OCI-LY3 (cell line): ENCODE measurements around the gene SLC22A14.
"Not testable (repeated sequence)": the region's sequence is repeated elsewhere in the genome, so short reads cannot be mapped to it uniquely, and the experiment has no call there.

Experiments
- EZH2phosphoT487 ChIP-seq: fragments of 200-600 bp; shearing (Covaris generic); IDR thresholded peaks from 2 replicates; pipeline ENCODE4 v1.6.1; 2018; ENCODE audit warnings: antibody characterized with exemption, mixed run types, low read depth
- TF ChIP-seq, protein P1 (sequence below): fragments of 200-600, 300-600 bp; sonication (generic); IDR thresholded peaks from 2 replicates; pipeline ENCODE4 v1.5.1; 2014; ENCODE audit warnings: antibody characterized with exemption, low read length, low read depth

DNA sequence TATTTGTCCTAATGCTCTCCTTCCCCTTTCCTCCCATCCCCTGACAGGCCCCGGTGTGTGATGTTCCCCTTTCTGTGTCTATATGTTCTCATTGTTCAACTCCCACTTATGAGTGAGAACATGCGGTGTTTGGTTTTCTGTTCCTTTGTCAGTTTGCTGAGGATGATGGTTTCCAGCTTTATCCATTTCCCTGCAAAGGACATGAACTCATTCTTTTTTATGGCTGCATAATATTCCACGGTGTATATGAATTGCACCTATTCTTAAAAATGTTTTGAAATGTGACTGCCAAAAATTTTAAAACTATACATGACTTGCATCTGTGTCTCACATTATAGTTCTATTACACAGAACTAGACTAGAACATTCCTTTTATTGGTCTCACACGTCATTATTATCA lies 38.5 kb downstream of the SLC22A14 start:
- TF ChIP-seq, protein P1, sequence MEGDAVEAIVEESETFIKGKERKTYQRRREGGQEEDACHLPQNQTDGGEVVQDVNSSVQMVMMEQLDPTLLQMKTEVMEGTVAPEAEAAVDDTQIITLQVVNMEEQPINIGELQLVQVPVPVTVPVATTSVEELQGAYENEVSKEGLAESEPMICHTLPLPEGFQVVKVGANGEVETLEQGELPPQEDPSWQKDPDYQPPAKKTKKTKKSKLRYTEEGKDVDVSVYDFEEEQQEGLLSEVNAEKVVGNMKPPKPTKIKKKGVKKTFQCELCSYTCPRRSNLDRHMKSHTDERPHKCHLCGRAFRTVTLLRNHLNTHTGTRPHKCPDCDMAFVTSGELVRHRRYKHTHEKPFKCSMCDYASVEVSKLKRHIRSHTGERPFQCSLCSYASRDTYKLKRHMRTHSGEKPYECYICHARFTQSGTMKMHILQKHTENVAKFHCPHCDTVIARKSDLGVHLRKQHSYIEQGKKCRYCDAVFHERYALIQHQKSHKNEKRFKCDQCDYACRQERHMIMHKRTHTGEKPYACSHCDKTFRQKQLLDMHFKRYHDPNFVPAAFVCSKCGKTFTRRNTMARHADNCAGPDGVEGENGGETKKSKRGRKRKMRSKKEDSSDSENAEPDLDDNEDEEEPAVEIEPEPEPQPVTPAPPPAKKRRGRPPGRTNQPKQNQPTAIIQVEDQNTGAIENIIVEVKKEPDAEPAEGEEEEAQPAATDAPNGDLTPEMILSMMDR: not testable (repeated sequence)
- TF ChIP-seq EZH2phosphoT487: not testable (repeated sequence)
